VCaP (cell line): ENCODE data around the gene TUBB3.

Experiments
- H3K27ac ChIP-seq: fragments of 450-650 bp; 2 replicates; pipeline ENCODE4 v1.5.1; 2017
- TF ChIP-seq, protein P1 (sequence below): fragments of 450-650 bp; conservative IDR thresholded peaks from 2 replicates; pipeline ENCODE4 v1.5.1; 2017; ENCODE audit warnings: mild to moderate bottlenecking, moderate library complexity

TUBB3 gene

DNA sequence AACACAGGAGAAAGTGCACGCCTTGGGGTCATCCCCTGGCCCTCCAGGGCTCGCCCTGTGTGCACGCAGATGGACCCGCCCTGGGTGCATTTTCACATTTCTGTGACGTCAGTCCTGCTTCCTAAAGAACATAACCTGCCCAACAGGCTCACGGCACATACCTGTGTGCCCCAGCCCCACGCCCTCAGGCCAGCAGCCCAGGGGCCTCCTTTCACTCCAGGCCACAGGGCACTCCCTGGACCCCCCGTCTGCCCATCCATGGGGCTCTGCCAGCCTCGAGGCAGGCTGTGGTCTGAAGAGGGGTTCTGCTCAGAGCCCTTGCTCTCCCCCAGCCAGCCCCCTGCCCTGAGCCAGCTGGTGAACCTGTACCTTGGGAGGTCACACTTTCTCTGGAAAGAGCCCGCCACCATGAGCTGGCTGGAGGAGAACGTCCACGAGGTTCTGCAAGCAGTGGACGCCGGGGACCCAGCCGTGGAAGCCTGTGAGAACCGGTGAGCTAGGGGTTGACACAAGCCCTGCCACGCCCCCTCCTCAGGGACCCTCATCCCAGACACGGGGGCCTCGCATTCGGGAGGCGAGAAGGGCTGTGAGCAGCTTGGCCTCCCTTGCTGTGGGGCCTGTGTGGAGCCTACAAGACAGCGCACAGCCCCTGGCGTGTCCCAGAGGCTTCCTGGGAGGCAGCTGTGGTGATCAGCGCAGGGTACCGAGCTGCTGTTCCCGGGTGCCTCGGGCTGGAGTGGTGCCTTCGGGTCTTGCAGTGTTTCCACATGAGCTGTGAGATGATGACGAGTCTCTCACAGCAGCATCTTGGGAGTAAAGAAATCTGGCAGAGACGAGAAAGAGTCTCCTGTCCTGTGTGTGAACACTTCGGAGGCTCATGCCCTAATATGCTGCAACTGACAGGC is 18.3 kb upstream of the TUBB3 start:
- H3K27ac ChIP-seq: no peak overlapping the region
- TF ChIP-seq, protein P1, sequence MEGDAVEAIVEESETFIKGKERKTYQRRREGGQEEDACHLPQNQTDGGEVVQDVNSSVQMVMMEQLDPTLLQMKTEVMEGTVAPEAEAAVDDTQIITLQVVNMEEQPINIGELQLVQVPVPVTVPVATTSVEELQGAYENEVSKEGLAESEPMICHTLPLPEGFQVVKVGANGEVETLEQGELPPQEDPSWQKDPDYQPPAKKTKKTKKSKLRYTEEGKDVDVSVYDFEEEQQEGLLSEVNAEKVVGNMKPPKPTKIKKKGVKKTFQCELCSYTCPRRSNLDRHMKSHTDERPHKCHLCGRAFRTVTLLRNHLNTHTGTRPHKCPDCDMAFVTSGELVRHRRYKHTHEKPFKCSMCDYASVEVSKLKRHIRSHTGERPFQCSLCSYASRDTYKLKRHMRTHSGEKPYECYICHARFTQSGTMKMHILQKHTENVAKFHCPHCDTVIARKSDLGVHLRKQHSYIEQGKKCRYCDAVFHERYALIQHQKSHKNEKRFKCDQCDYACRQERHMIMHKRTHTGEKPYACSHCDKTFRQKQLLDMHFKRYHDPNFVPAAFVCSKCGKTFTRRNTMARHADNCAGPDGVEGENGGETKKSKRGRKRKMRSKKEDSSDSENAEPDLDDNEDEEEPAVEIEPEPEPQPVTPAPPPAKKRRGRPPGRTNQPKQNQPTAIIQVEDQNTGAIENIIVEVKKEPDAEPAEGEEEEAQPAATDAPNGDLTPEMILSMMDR: no peak

DNA sequence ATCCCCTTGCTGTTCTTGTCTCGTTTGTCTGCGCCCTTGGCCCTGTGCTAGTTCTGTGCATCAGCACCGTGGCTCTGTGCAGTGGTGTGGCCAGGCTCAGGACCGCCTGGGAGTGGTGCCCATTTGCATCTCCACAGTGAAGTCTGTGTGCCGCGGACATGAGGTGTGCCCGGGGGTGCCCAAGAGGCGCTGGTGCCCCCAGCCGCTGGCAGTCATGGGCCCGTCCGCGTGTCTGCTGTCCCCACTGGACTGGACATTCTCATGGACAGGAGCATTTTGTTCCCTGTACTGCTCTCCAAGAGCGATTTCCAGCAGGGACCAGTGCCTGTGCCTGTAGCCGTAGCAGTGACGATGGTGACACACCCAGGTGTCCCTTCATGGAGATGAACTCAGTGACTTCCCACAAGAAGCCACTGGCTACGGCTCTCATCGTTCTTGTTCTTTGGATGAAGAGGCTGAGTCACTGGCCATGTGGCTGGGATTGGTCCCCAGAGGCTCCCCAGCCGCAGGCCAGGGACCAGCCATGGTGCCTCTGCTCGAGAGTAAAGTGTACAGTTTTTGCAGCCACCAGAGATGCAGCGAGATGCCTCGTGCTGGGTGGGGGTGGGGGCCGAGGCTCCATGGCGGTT is 17.5 kb upstream of the TUBB3 start:
- H3K27ac ChIP-seq: no peak overlapping the region
- TF ChIP-seq, protein P1: no peak

DNA sequence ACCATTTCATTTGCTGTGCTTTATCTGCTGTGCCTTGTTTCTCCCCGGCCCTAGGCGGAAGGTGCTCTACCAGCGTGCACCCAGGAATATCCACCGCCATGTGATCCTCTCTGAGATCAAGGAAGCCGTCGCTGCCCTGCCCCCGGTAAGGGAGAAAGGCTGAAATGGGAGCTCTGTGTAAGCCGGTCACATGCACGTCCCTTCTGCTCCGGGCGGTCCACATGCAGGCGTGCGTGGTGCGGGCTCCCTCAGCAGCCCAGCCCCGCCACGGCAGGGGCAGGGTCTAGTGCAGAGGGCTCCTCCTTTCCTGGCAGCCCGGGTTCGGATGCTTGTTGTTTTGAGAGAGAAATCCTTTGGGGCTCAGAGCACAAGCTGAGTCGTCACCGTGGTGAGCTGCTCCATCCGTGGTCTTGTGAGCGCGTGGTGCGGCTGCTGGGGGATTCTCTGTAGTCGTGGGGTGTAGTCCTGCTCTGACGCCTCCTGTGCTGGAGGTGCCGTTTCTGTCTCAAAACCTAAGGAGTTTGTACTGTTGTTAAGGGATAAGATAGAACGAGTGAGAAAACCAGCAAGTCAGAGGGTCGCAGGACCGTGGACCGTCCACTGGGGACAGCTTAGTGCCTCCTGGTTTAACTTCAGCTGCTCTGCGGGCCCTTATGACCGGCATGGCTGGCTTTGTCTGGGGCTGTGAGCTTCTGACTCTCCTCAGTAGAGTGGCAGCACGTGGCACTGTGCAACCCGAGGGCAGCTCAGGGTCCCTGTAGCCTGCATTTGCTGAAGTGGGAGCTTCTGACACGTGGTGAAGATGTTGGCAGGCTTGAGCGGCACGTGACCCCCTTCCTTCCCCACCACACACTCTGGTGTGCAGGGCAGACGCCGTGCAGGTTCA is 16.8 kb upstream of the TUBB3 start:
- H3K27ac ChIP-seq: no peak overlapping the region
- TF ChIP-seq, protein P1: no peak

DNA sequence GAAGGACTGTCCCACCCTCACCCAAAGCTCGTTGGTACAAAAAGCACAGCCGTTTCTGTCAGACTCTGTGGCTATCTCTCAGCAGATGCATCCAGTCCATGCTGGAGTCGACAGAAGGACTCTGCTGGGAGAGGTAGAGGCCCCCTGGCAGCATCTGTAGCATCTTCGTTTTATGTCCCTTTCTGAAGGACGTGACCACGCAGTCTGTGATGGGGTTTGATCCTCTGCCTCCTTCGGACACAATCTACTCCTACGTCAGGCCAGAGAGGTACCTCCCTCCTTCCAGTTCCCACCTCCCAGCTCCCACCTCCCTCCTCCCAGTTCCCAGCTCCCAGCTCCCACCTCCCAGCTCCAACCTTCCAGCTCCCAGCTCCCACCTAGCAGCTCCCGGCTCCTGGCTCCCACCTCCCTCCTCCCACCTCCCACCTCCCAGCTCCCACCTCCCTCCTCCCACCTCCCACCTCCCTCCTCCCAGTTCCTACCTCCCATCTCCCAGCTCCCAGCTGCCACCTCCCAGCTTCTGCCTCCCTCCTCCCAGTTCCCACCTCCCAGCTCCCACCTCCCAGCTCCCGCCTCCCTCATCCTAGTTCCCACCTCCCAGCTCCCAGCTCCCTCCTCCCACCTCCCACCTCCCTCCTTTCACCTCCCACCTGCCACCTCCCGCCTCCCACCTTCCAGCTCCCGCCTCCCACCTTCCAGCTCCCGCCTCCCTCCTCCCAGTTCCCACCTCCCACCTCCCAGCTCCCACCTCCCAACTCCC is 15.9 kb upstream of the TUBB3 start:
- no peak overlapping the region for H3K27ac ChIP-seq
- TF ChIP-seq, protein P1: no peak

DNA sequence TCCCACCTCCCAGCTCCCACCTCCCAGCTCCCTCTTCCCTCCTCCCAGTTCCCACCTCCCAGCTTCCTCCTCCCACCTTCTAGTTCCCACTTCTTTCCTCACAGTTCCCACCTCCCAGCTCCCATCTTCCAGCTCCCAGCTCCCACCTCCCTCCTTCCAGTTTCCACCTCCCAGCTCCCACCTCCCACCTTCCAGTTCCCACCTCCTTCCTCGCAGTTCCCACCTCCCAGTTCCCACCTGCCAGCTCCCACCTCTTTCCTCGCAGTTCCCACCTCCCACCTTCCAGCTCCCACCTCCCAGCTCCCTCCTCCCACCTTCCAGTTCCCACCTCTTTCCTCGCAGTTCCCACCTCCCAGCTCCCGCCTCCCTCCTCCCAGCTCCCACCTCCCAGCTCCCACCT is 14.9 kb upstream of the TUBB3 start:
- H3K27ac ChIP-seq: no peak overlapping the region
- TF ChIP-seq, protein P1: no peak

DNA sequence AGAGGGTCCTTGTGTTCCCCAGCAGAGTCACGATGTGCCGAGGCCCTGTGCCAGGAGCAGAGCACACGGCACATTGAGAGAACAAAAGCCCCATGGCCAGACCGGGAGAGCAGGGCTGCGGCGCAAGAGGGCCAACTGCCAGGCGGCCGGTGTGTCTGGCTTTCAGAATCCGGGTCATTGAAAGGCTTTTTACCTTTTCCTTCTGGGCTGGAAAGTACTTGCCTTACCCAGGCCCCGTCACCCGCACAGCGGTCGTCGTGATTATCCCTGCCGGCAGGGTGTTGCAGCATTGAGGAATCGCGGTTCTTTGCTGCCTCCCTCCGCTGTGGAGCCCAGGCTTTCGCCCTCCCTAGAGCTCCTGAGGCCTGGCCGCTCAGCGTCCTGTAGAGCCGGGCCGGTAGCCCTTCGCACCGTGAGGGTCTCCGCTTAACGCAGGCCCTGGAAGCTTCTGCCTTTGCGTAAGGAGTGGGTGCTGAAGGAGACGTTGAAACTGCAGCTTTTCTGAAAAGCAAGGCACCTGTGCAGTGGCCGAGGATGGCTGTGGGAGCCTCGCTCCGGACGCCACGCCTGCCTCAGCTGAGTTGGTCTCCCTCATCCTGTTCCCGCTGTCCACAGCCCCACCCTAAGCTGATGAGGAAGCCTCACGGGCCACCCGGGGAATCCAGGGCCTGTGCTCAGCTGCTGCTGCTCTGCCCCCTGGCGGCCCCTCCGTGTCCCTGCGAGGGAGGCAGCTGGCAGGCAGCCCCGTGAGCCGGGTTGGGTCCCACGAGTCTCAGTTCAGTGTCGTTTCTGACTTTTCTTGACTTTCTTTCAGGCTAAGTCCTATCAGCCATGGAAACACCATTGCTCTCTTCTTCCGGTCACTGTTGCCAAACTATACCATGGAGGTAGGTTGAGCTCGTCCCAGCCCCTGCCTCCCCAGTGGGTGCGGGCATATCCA is 13.1 kb upstream of the TUBB3 start:
- no peak overlapping the region for H3K27ac ChIP-seq
- TF ChIP-seq, protein P1: peak; percentile 67
